Activated CD8-positive, alpha-beta T cell treated with anti-CD3 and anti-CD28 coated beads for 36 hours (primary cell): ENCODE results near the gene IER2. TPM values are rescaled to one million over a fixed set of nuclear protein-coding genes. Genes with fewer than 3 reads are reported as not detected.

ENCODE experiments used
- ATAC-seq: fragments of 200-7000 bp; cut with Tn5 transposase; one replicate; pipeline ENCODE4 v1.10.0; 2021; ENCODE audit warnings: mild to moderate bottlenecking, moderate library complexity
- CTCF ChIA-PET: fragments of 350-600 bp; sonication (Branson Sonifier 250); formaldehyde crosslinking; loops from one replicate; lab custom pipeline; 2021; ENCODE audit warnings: antibody characterized with exemption; lab: Charles Lee
- POLR2A ChIA-PET: fragments of 350-600 bp; sonication (Branson Sonifier 250); formaldehyde crosslinking; loops from one replicate; lab custom pipeline; 2021; ENCODE audit warnings: antibody characterized with exemption; lab: Charles Lee
- DNase-seq: peaks from one replicate; pipeline ENCODE4 v3.0.0-alpha.2; 2020
- H3K27ac Mint-ChIP-seq: one replicate; pipeline ENCODE4 v1.8.0; 2021; ENCODE audit warnings: mild to moderate bottlenecking, mixed read lengths
- H3K27me3 Mint-ChIP-seq: one replicate; pipeline ENCODE4 v1.8.0; 2021; ENCODE audit warnings: mixed read lengths
- H3K36me3 Mint-ChIP-seq: one replicate; pipeline ENCODE4 v1.8.0; 2021; ENCODE audit warnings: low read depth, mixed read lengths
- H3K4me1 Mint-ChIP-seq: one replicate; pipeline ENCODE4 v1.8.0; 2021; ENCODE audit warnings: low read depth, mixed read lengths
- H3K4me3 Mint-ChIP-seq: one replicate; pipeline ENCODE4 v1.8.0; 2021; ENCODE audit warnings: mild to moderate bottlenecking, moderate library complexity, mixed read lengths
- H3K9me3 Mint-ChIP-seq: one replicate; pipeline ENCODE4 v1.8.0; 2021; ENCODE audit warnings: mixed read lengths
- CTCF ChIP-seq: fragments of 200-600 bp; IDR thresholded peaks from one replicate; pipeline ENCODE4 v1.8.0; 2022; ENCODE audit warnings: antibody characterized with exemption, mild to moderate bottlenecking
- intact Hi-C: fragments of 100-400 bp; cut with micrococcal nuclease; formaldehyde crosslinking; loops from one replicate; pipeline ENCODE4 v1.10.0; 2022
- total RNA-seq, 2 experiments: library from RNA; stranded (reverse); gene quantifications; one replicate each; pipeline ENCODE4 v1.2.3, GENCODE V29; 2021

IER2 gene
- total RNA-seq, 2 experiments from 2014 or later: 120 to 122 TPM

- Mint-ChIP-seq H3K4me1 (peaks cover 47% of the 10 kb centered on the region), H3K4me3 (peak overlapping the region; percentile 22), H3K27ac (peak overlapping the region; percentile 67), H3K36me3 (peaks cover 13% of the 10 kb centered on the region), H3K9me3 (no peaks in the 10 kb centered on the region), H3K27me3 (no peaks in the 10 kb centered on the region)
- POLR2A ChIA-PET: interaction anchor here (1.7 to 1.9 kb wide), 2 partner anchors 30 kb away, joined by 7 to 8 read pairs; no protein-coding TSS in a partner anchor
- intact Hi-C loops: no loop called here
- CTCF ChIA-PET: no interaction called here
- no peak for ATAC-seq
- DNase-seq: peak; percentile 34
- no peak for TF ChIP-seq CTCF
These were observed 27.8 kb upstream of the IER2 start for GRCh38 chr19:13122275-13122878.

GRCh38 chr19:13122980-13123957 is 26.9 kb upstream of the IER2 start:
- no peak for TF ChIP-seq CTCF
- Mint-ChIP-seq H3K36me3 (peaks cover 13% of the 10 kb centered on the region), H3K9me3 (no peaks in the 10 kb centered on the region), H3K27me3 (no peaks in the 10 kb centered on the region), H3K27ac (peak overlapping the region; percentile 63), H3K4me1 (peaks cover 52% of the 10 kb centered on the region), H3K4me3 (no peak overlapping the region)
- POLR2A ChIA-PET: interaction anchor here (0.8 to 1.9 kb wide), 2 partner anchors 10 to 29 kb away, joined by 3 to 7 read pairs; no protein-coding TSS in a partner anchor
- ATAC-seq (no peak), DNase-seq (no peak)
- intact Hi-C loops: no loop called here
- CTCF ChIA-PET: interaction anchor here (1.2 to 1.6 kb wide), 2 partner anchors 10 to 20 kb away, joined by 3 to 5 read pairs; no protein-coding TSS in a partner anchor

GRCh38 chr19:13127051-13127450 is 23.2 kb upstream of the IER2 start:
- H3K9me3 Mint-ChIP-seq: no peaks in the 10 kb centered on the region
- peaks cover 9% of the 10 kb centered on the region for H3K36me3 Mint-ChIP-seq
- CTCF ChIA-PET: interaction anchor here (1.5 kb wide), 1 partner anchor 66 kb away, joined by 4 read pairs; no protein-coding TSS in a partner anchor
- H3K27me3 Mint-ChIP-seq: no peaks in the 10 kb centered on the region
- TF ChIP-seq CTCF: no peak
- H3K4me1 Mint-ChIP-seq: peaks cover 38% of the 10 kb centered on the region
- DNase-seq (no peak), ATAC-seq (no peak)
- H3K27ac Mint-ChIP-seq: no peak overlapping the region
- H3K4me3 Mint-ChIP-seq: no peak overlapping the region
- intact Hi-C loops: no loop called here
- POLR2A ChIA-PET: interaction anchor here (1.2 to 6.6 kb wide), 2 partner anchors 8 to 15 kb away, joined by 3 to 63 read pairs; partner anchors contain the start of genes NACC1 and TRMT1

GRCh38 chr19:13127811-13128575 is 22.2 kb upstream of the IER2 start:
- DNase-seq (no peak), ATAC-seq (no peak)
- H3K27me3 Mint-ChIP-seq: no peaks in the 10 kb centered on the region
- ChIA-PET CTCF (interaction anchor here (0.8 to 1.5 kb wide), 3 partner anchors 67 to 163 kb away, joined by 3 to 4 read pairs (median 4); no protein-coding TSS in a partner anchor), POLR2A (interaction anchor here (6.6 kb wide), 1 partner anchor 9 kb away, joined by 63 read pairs; the partner anchor contains the start of genes NACC1 and TRMT1)
- peaks cover 40% of the 10 kb centered on the region for H3K4me1 Mint-ChIP-seq
- peak overlapping the region; percentile 12 for H3K27ac Mint-ChIP-seq
- intact Hi-C loops: no loop called here
- peaks cover 12% of the 10 kb centered on the region for H3K36me3 Mint-ChIP-seq
- no peaks in the 10 kb centered on the region for H3K9me3 Mint-ChIP-seq
- H3K4me3 Mint-ChIP-seq: no peak overlapping the region
- TF ChIP-seq CTCF: no peak
